Gastrocnemius medialis (tissue), 4 donors: ENCODE results near the gene LRCH1. TPM values are rescaled to one million over a fixed set of nuclear protein-coding genes. Genes with fewer than 3 reads are reported as not detected.

Experiments used
- ATAC-seq, 2 donors: fragments of 150-250 bp; one replicate each; pipeline ENCODE4 v1.9.1; 2016
- DNase-seq, 2 donors: peaks; one replicate each; pipeline ENCODE4 v3.0.0-alpha.2; 2019
- H3K27ac ChIP-seq, 4 donors: fragments of 200-600 bp; sonication (generic); 1 replicate in 1 of 4; 2 replicates in 3 of 4; pipeline ENCODE4 v1.5.1; 2016 to 2018; ENCODE audit warnings: mild to moderate bottlenecking in 2 of 4, moderate library complexity in 1 of 4
- H3K27me3 ChIP-seq, 3 donors: fragments of 200-600 bp; sonication (generic) in 2 of 3; 1 replicate in 1 of 3; 2 replicates in 2 of 3; pipeline versions ENCODE4 v1.5.1 to v1.6.0; 2016 to 2019; ENCODE audit warnings: mild to moderate bottlenecking in 1 of 3, moderate library complexity in 1 of 3
- H3K36me3 ChIP-seq, 2 donors: fragments of 200-600 bp; sonication (generic) in 1 of 2; one replicate each; pipeline ENCODE4 v1.5.1; 2017 to 2018
- H3K4me1 ChIP-seq, 2 donors: fragments of 200-600 bp; sonication (generic) in 1 of 2; one replicate each; pipeline ENCODE4 v1.5.1; 2016 to 2017; ENCODE audit warnings: mild to moderate bottlenecking in 2 of 2
- H3K4me3 ChIP-seq, 4 donors: fragments of 200-600 bp; sonication (generic) in 3 of 4; 1 replicate in 1 of 4; 2 replicates in 3 of 4; pipeline ENCODE4 v1.5.1; 2016 to 2019; ENCODE audit warnings: mild to moderate bottlenecking in 2 of 4
- H3K9me3 ChIP-seq, 3 donors: fragments of 200-600 bp; sonication (generic) in 2 of 3; 1 replicate in 1 of 3; 2 replicates in 2 of 3; pipeline ENCODE4 v1.5.1; 2016 to 2019
- POLR2A ChIP-seq, 2 donors: fragments of 450-650 bp; IDR thresholded peaks; one replicate each; pipeline ENCODE4 v1.6.1; 2017; ENCODE audit warnings: antibody characterized with exemption in 2 of 2, mild to moderate bottlenecking in 2 of 2, moderate library complexity in 2 of 2
- in situ Hi-C, 4 donors: fragments of 200-750 bp; cut with MboI; loops; one replicate each; pipeline versions ENCODE4 v1.15.0 to v1.8.0; 2017; ENCODE audit warnings: low sequenced_read_pairs in 4 of 4
- intact Hi-C: fragments of 100-400 bp; cut with DNase I; formaldehyde crosslinking; loops from one replicate; pipeline ENCODE4 v1.15.1; 2023; ENCODE audit warnings: low total_unique reads
- total RNA-seq, 4 donors: library from RNA; depleted of rRNA; stranded (reverse); fragments of >200 nt; gene quantifications; one replicate each; pipeline versions ENCODE4 v1.1.0 to v1.2.3, GENCODE V29; 2016
- TF ChIP-seq, protein P1 (sequence below), 5 experiments: fragments of 450-650 bp in 3 of 5; fragments of 200-600 bp in 2 of 5; sonication (generic) in 2 of 5; IDR thresholded peaks in 4 of 5; conservative IDR thresholded peaks in 1 of 5; 1 replicate in 4 of 5; 2 replicates in 1 of 5; pipeline ENCODE4 v1.5.1; 2016 to 2019; ENCODE audit warnings: antibody characterized with exemption in 5 of 5, mild to moderate bottlenecking in 3 of 5, moderate library complexity in 3 of 5

Gene LRCH1
- total RNA-seq, 4 donors from 2014 or later, result 3.4 to 5.0 (median 3.9) TPM

GRCh38 chr13:46617885-46618284, 64.9 kb downstream of the LRCH1 start:
- H3K27me3 ChIP-seq, result no peaks in the 10 kb centered on the region
- ATAC-seq, result no peak
- no peaks in the 10 kb centered on the region for H3K36me3 ChIP-seq
- intact Hi-C loops (no loop called here), in situ Hi-C loops (no loop called here)
- TF ChIP-seq, protein P1, sequence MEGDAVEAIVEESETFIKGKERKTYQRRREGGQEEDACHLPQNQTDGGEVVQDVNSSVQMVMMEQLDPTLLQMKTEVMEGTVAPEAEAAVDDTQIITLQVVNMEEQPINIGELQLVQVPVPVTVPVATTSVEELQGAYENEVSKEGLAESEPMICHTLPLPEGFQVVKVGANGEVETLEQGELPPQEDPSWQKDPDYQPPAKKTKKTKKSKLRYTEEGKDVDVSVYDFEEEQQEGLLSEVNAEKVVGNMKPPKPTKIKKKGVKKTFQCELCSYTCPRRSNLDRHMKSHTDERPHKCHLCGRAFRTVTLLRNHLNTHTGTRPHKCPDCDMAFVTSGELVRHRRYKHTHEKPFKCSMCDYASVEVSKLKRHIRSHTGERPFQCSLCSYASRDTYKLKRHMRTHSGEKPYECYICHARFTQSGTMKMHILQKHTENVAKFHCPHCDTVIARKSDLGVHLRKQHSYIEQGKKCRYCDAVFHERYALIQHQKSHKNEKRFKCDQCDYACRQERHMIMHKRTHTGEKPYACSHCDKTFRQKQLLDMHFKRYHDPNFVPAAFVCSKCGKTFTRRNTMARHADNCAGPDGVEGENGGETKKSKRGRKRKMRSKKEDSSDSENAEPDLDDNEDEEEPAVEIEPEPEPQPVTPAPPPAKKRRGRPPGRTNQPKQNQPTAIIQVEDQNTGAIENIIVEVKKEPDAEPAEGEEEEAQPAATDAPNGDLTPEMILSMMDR (IDR thresholded peaks at IDR 0.05 in 4 of 5, conservative IDR thresholded peaks at IDR 0.05 in 1 of 5), result no peak
- TF ChIP-seq POLR2A (IDR thresholded peaks at IDR 0.05), result no peak
- DNase-seq, result no peak
- peaks cover 28 to 42% of the 10 kb centered on the region in 2 donors for H3K4me1 ChIP-seq
- H3K27ac ChIP-seq, result peak overlapping the region in 2 of 4 donors; percentile 81 to 82
- no peak overlapping the region for H3K4me3 ChIP-seq
- H3K9me3 ChIP-seq, result no peaks in the 10 kb centered on the region

- Histone ChIP-seq H3K27me3 (no peaks in the 10 kb centered on the region), H3K36me3 (no peaks in the 10 kb centered on the region), H3K4me1 (peaks cover 35 to 48% of the 10 kb centered on the region in 2 donors), H3K4me3 (no peak overlapping the region), H3K9me3 (no peaks in the 10 kb centered on the region), H3K27ac (peak overlapping the region in 1 of 4 donors; percentile 15)
- ATAC-seq, result no peak
- intact Hi-C loops, result no loop called here
- DNase-seq, result no peak
- in situ Hi-C loops, result no loop called here
- TF ChIP-seq, protein P1 (IDR thresholded peaks at IDR 0.05 in 4 of 5, conservative IDR thresholded peaks at IDR 0.05 in 1 of 5), result no peak
- no peak for TF ChIP-seq POLR2A (IDR thresholded peaks at IDR 0.05)
Observed at GRCh38 chr13:46618694-46619254, 65.8 kb downstream of the LRCH1 start.

DNA sequence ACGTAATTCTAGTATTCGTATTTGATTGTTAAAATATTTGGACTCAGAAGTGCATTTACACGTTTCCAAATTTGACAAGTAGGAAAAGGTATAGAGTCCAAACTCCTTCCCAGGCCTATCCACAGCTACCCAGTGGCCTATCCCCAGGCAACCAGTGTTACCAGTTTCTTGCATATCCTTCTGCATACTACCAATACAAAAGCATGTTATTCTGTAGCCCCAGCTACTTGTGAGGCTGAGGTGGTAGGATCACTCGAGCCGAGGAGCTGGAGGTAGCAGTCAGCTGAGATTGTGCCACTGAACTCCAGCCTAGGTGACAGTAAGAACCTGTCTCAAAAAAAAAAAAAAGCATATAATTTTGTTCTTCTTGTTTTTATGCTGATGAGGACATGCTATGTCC, 67.1 kb downstream of the LRCH1 start:
- no peaks in the 10 kb centered on the region for H3K27me3 ChIP-seq
- TF ChIP-seq, protein P1 (IDR thresholded peaks at IDR 0.05 in 4 of 5, conservative IDR thresholded peaks at IDR 0.05 in 1 of 5), result no peak
- no peak for TF ChIP-seq POLR2A (IDR thresholded peaks at IDR 0.05)
- H3K9me3 ChIP-seq, result no peaks in the 10 kb centered on the region
- H3K36me3 ChIP-seq, result no peaks in the 10 kb centered on the region
- ATAC-seq (no peak), DNase-seq (no peak)
- no peak overlapping the region for H3K4me3 ChIP-seq
- no peak overlapping the region for H3K27ac ChIP-seq
- in situ Hi-C loops, result no loop called here
- peaks cover 25 to 43% of the 10 kb centered on the region in 2 donors for H3K4me1 ChIP-seq
- intact Hi-C loops, result no loop called here

- Histone ChIP-seq H3K27ac (no peak overlapping the region), H3K36me3 (no peaks in the 10 kb centered on the region), H3K4me1 (peaks cover 24 to 40% of the 10 kb centered on the region in 2 donors), H3K4me3 (no peak overlapping the region), H3K27me3 (no peaks in the 10 kb centered on the region), H3K9me3 (no peaks in the 10 kb centered on the region)
- in situ Hi-C loops (no loop called here), intact Hi-C loops (no loop called here)
- ATAC-seq (no peak), DNase-seq (no peak)
- TF ChIP-seq, protein P1 (IDR thresholded peaks at IDR 0.05 in 4 of 5, conservative IDR thresholded peaks at IDR 0.05 in 1 of 5), result no peak
- no peak for TF ChIP-seq POLR2A (IDR thresholded peaks at IDR 0.05)
Observed at GRCh38 chr13:46620471-46620870, 67.5 kb downstream of the LRCH1 start.

DNA sequence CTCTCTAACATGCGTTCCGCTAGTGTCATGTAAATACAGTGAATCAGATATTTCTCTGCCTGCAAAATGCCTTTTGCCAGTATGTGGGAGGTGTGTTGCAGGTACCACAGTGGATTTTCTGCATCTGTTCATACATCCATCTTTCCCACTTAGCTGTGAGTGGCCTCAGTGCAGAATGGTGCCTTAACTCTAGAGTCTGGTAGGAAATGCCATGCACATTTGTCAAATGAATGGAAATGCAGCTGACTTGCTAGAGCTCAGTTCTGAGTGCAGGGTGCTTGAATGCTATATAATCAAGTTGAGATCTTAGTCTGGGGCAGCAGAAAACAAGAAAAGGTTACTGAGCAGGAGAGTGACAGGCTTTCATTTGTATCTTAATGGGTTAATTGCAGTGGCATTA, 68.2 kb downstream of the LRCH1 start:
- intact Hi-C loops, result no loop called here
- in situ Hi-C loops, result no loop called here
- Histone ChIP-seq H3K9me3 (no peaks in the 10 kb centered on the region), H3K4me3 (no peak overlapping the region), H3K27me3 (no peaks in the 10 kb centered on the region), H3K4me1 (peaks cover 24 to 33% of the 10 kb centered on the region in 2 donors), H3K27ac (no peak overlapping the region), H3K36me3 (no peaks in the 10 kb centered on the region)
- ATAC-seq (no peak), DNase-seq (no peak)
- TF ChIP-seq, protein P1 (IDR thresholded peaks at IDR 0.05 in 4 of 5, conservative IDR thresholded peaks at IDR 0.05 in 1 of 5), result no peak
- TF ChIP-seq POLR2A (IDR thresholded peaks at IDR 0.05), result no peak
